WERI-Rb-1 (cell line): ENCODE measurements around the gene FKBP5.

Experiments used
- DNase-seq: peaks from one replicate; pipeline ENCODE4 v3.0.0-alpha.2; 2020
- H3K27ac ChIP-seq: fragments of 250-450 bp; sonication (Bioruptor Pico); 2 replicates; pipeline ENCODE4 v1.5.1; 2020; ENCODE audit warnings: mild to moderate bottlenecking, moderate library complexity
- H3K27me3 ChIP-seq: fragments of 250-450 bp; sonication (Bioruptor Pico); 2 replicates; pipeline ENCODE4 v1.5.1; 2021; ENCODE audit warnings: mild to moderate bottlenecking, low read depth, moderate library complexity; ENCODE audit not compliant: insufficient read depth, severe bottlenecking
- H3K36me3 ChIP-seq: fragments of 250-450 bp; sonication (Bioruptor Pico); 2 replicates; pipeline ENCODE4 v1.5.1; 2020; ENCODE audit warnings: mild to moderate bottlenecking, moderate library complexity
- H3K4me3 ChIP-seq: 2 replicates; pipeline ENCODE4 v1.5.1; 2011; ENCODE audit warnings: low read depth, mild to moderate bottlenecking, control low read depth, low read length
- H3K9me3 ChIP-seq: fragments of 250-450 bp; sonication (Bioruptor Pico); 2 replicates; pipeline ENCODE4 v1.5.1; 2021; ENCODE audit warnings: mild to moderate bottlenecking, moderate library complexity; ENCODE audit not compliant: severe bottlenecking
- TF ChIP-seq, protein P1 (sequence below): IDR thresholded peaks from 2 replicates; pipeline ENCODE4 v1.5.1; 2011; ENCODE audit warnings: low read depth, mild to moderate bottlenecking, control low read depth, inconsistent platforms, low read length

Gene FKBP5

GRCh38 chr6:35725081-35725708 is 36.5 kb upstream of the FKBP5 start:
- TF ChIP-seq, protein P1, sequence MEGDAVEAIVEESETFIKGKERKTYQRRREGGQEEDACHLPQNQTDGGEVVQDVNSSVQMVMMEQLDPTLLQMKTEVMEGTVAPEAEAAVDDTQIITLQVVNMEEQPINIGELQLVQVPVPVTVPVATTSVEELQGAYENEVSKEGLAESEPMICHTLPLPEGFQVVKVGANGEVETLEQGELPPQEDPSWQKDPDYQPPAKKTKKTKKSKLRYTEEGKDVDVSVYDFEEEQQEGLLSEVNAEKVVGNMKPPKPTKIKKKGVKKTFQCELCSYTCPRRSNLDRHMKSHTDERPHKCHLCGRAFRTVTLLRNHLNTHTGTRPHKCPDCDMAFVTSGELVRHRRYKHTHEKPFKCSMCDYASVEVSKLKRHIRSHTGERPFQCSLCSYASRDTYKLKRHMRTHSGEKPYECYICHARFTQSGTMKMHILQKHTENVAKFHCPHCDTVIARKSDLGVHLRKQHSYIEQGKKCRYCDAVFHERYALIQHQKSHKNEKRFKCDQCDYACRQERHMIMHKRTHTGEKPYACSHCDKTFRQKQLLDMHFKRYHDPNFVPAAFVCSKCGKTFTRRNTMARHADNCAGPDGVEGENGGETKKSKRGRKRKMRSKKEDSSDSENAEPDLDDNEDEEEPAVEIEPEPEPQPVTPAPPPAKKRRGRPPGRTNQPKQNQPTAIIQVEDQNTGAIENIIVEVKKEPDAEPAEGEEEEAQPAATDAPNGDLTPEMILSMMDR, result no peak
- no peak overlapping the region for H3K27ac ChIP-seq
- no peak overlapping the region for H3K4me3 ChIP-seq
- H3K36me3 ChIP-seq, result no peaks in the 10 kb centered on the region
- no peak for DNase-seq
- peaks cover 15% of the 10 kb centered on the region for H3K27me3 ChIP-seq
- no peaks in the 10 kb centered on the region for H3K9me3 ChIP-seq

DNA sequence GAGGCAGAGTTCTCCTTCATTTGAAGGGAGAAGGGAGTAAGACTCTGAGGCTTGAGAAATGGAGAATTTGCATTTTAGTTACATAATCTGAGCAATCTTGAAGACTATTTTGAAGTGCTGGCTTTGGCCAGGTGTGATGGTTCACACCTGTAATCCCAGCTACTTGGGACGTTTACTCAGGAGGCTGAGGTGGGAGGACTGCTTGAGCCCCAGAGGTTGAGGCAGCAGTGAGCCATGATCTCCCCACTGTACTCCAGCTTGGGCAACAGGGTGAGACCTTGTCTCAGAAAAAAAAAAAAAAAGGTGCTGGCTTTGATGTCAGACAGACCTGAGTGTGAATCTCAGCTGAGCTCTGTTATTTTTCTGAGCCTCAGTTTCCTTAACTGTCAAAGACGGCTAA is 35.8 kb upstream of the FKBP5 start:
- H3K27ac ChIP-seq, result no peak overlapping the region

GRCh38 chr6:35724059-35724458 is 35.3 kb upstream of the FKBP5 start:
- Histone ChIP-seq H3K36me3 (no peaks in the 10 kb centered on the region), H3K27ac (no peak overlapping the region), H3K27me3 (peaks cover 10% of the 10 kb centered on the region), H3K9me3 (no peaks in the 10 kb centered on the region), H3K4me3 (no peak overlapping the region)
- no peak for DNase-seq
- TF ChIP-seq, protein P1, result no peak

More for the DNA sequence above, 35.8 kb upstream of the FKBP5 start:
- no peak for DNase-seq
- TF ChIP-seq, protein P1, result no peak
- Histone ChIP-seq H3K4me3 (no peak overlapping the region), H3K27me3 (peaks cover 14% of the 10 kb centered on the region), H3K36me3 (no peaks in the 10 kb centered on the region), H3K9me3 (no peaks in the 10 kb centered on the region)

DNA sequence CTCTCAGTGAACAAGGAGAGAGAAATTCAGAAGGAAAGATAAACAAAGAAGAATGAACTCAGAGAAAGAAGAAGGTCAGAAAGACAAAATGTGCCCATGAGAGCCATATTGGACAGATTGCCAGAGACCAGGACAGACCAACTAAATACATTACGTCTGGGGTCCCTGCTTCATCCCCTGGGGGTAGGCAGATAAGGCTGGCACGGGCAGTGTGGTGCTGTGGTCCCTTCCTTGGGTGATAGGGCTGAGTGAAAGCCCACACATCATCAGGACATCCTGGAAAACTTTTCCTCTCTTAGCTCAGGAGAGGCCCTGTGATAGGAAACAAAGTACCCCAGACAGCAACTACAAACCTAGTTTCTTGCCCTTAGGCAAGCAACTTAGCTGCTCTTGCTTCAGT is 34.9 kb upstream of the FKBP5 start:
- Histone ChIP-seq H3K27me3 (peaks cover 6% of the 10 kb centered on the region), H3K9me3 (no peaks in the 10 kb centered on the region), H3K4me3 (no peak overlapping the region), H3K27ac (no peak overlapping the region), H3K36me3 (no peaks in the 10 kb centered on the region)
- TF ChIP-seq, protein P1, result no peak
- DNase-seq, result no peak

GRCh38 chr6:35722121-35722761 is 33.5 kb upstream of the FKBP5 start:
- H3K27ac ChIP-seq, result no peak overlapping the region
- H3K4me3 ChIP-seq, result no peak overlapping the region
- H3K36me3 ChIP-seq, result no peaks in the 10 kb centered on the region
- no peaks in the 10 kb centered on the region for H3K27me3 ChIP-seq
- no peak for DNase-seq
- TF ChIP-seq, protein P1, result no peak
- H3K9me3 ChIP-seq, result no peaks in the 10 kb centered on the region
